GM12878 (cell line): ENCODE results near the gene COL4A4. TPM values are rescaled to one million over a fixed set of nuclear protein-coding genes. Genes with fewer than 3 reads are reported as not detected.

ENCODE experiments used
- ATAC-seq: fragments of 200-7000 bp; cut with Tn5 transposase; 3 replicates; pipeline ENCODE4 v1.9.1; 2020; ENCODE audit warnings: mild to moderate bottlenecking, moderate library complexity
- BruUV-seq: library from RNA; stranded (reverse); fragments of 400-500 nt; replicated peaks from 2 replicates; lab custom pipeline; 2021; lab: Mats Ljungman, UMichigan
- CTCF ChIA-PET: fragments of 300-600 bp; sonication (Branson Sonifier 250); formaldehyde crosslinking; extraction: SDS; loops from one replicate; lab custom pipeline; 2021; ENCODE audit warnings: inconsistent platforms; lab: Yijun Ruan, JAX
- POLR2A ChIA-PET: fragments of 350-600 bp; formaldehyde crosslinking; extraction: SDS; loops from one replicate; lab custom pipeline; 2021; ENCODE audit warnings: inconsistent platforms; lab: Charles Lee
- RAD21 ChIA-PET: fragments of 300-600 bp; sonication (Branson Sonifier 250); formaldehyde crosslinking; loops from one replicate; lab custom pipeline; 2023; ENCODE audit warnings: antibody characterized with exemption; ENCODE audit not compliant: unreplicated experiment; lab: Charles Lee
- SMC1A ChIA-PET: fragments of 300-600 bp; sonication (Branson Sonifier 250); formaldehyde crosslinking; loops from one replicate; lab custom pipeline; 2023; ENCODE audit not compliant: unreplicated experiment, uncharacterized antibody; lab: Charles Lee
- DNase-seq: peaks from one replicate; pipeline ENCODE4 v3.0.0-alpha.2; 2011; ENCODE audit warnings: low read depth, low spot score
- FAIRE-seq: peaks from 3 replicates; lab custom pipeline; 2011; peaks lifted over from hg19 to GRCh38; lab: Jason Lieb, UNC
- H2AFZ ChIP-seq: 2 replicates; pipeline ENCODE4 v1.6.0; 2011; ENCODE audit warnings: low read depth, low read length, control low read depth; ENCODE audit not compliant: control insufficient read depth
- H3K27ac ChIP-seq: 2 replicates; pipeline ENCODE4 v1.5.1; 2011; ENCODE audit warnings: control low read depth; ENCODE audit not compliant: control insufficient read depth, insufficient read depth
- H3K27me3 ChIP-seq, 2 experiments: replicated peaks in 1 of 2; 2 replicates each; pipeline versions ENCODE4 v1.6.0 to v1.6.1; 2011; ENCODE audit warnings: low read length in 1 of 2; ENCODE audit not compliant: control insufficient read depth in 2 of 2, insufficient read depth in 2 of 2
- H3K36me3 ChIP-seq, 2 experiments: 2 replicates each; pipeline ENCODE4 v1.5.1; 2011; ENCODE audit warnings: low read length in 1 of 2; ENCODE audit not compliant: control insufficient read depth in 2 of 2, insufficient read depth in 2 of 2
- H3K4me1 ChIP-seq: 2 replicates; pipeline ENCODE4 v1.6.1; 2011; ENCODE audit warnings: mild to moderate bottlenecking, low read length, moderate library complexity, mixed read lengths; ENCODE audit not compliant: control insufficient read depth, insufficient read depth
- H3K4me2 ChIP-seq: 2 replicates; pipeline ENCODE4 v1.6.0; 2011; ENCODE audit warnings: control low read depth; ENCODE audit not compliant: control insufficient read depth, insufficient read depth
- H3K4me3 ChIP-seq: fragments of 200-600 bp; sonication (generic); 2 replicates; pipeline ENCODE4 v1.5.1; 2016
- H3K79me2 ChIP-seq: 2 replicates; pipeline ENCODE4 v1.6.0; 2011; ENCODE audit warnings: low read length; ENCODE audit not compliant: control insufficient read depth, insufficient read depth
- H3K9ac ChIP-seq: 2 replicates; pipeline ENCODE4 v1.8.0; 2011; ENCODE audit warnings: low read length, control low read depth, mixed read lengths; ENCODE audit not compliant: control insufficient read depth, insufficient read depth
- H3K9me3 ChIP-seq: replicated peaks from 3 replicates; pipeline ENCODE4 v1.5.1; 2011; ENCODE audit warnings: mild to moderate bottlenecking, low read length; ENCODE audit not compliant: control insufficient read depth, insufficient read depth
- H4K20me1 ChIP-seq: 2 replicates; pipeline ENCODE4 v1.6.0; 2011; ENCODE audit not compliant: control insufficient read depth, insufficient read depth
- ATF2 ChIP-seq: IDR thresholded peaks from 2 replicates; pipeline ENCODE4 v1.6.1; 2012; ENCODE audit warnings: low read length, inconsistent platforms
- CBX5 ChIP-seq: sonication (generic); IDR thresholded peaks from 2 replicates; pipeline ENCODE4 v1.6.1; 2016; ENCODE audit warnings: low read depth, moderate library complexity, mild to moderate bottlenecking, inconsistent platforms
- FOS ChIP-seq: IDR thresholded peaks from 3 replicates; pipeline ENCODE4 v1.6.1; 2011; ENCODE audit warnings: borderline replicate concordance; ENCODE audit not compliant: insufficient read length; ENCODE audit errors: extremely low read depth
- MXI1 ChIP-seq: fragments of 150-350 bp; IDR thresholded peaks from 2 replicates; pipeline ENCODE4 v1.6.1; 2011; ENCODE audit warnings: low read depth, mild to moderate bottlenecking, inconsistent platforms, low read length, improper control_type of control experiment
- NR2C2 ChIP-seq: IDR thresholded peaks from 2 replicates; pipeline ENCODE4 v1.6.1; 2011; ENCODE audit warnings: borderline replicate concordance, low read depth; ENCODE audit not compliant: control insufficient read depth, insufficient read length
- PAX5 ChIP-seq: IDR thresholded peaks from 2 replicates; pipeline ENCODE4 v1.6.1; 2011; ENCODE audit warnings: low read depth, low read length, borderline replicate concordance
- POLR2A ChIP-seq: IDR thresholded peaks from 2 replicates; pipeline ENCODE4 v1.6.1; 2011; ENCODE audit warnings: low read depth, mild to moderate bottlenecking, low read length
- POU2F2 ChIP-seq: IDR thresholded peaks from 3 replicates; pipeline ENCODE4 v1.6.1; 2011; ENCODE audit warnings: low read depth, mild to moderate bottlenecking, low read length, borderline replicate concordance
- RCOR1 ChIP-seq: conservative IDR thresholded peaks from 2 replicates; pipeline ENCODE4 v1.6.1; 2012; ENCODE audit warnings: low read depth, low read length, improper control_type of control experiment
- SIX5 ChIP-seq: IDR thresholded peaks from 2 replicates; pipeline ENCODE4 v1.6.1; 2011; ENCODE audit warnings: mild to moderate bottlenecking, low read depth, low read length, moderate library complexity; ENCODE audit not compliant: severe bottlenecking
- SREBF1 ChIP-seq: IDR thresholded peaks from 2 replicates; pipeline ENCODE4 v1.6.1; 2012; ENCODE audit warnings: mild to moderate bottlenecking, low read length
- TARDBP ChIP-seq: IDR thresholded peaks from 2 replicates; pipeline ENCODE4 v1.6.1; 2016; ENCODE audit warnings: borderline replicate concordance
- TBL1XR1 ChIP-seq: IDR thresholded peaks from 2 replicates; pipeline ENCODE4 v1.6.1; 2012; ENCODE audit warnings: low read depth, low read length, improper control_type of control experiment
- WRNIP1 ChIP-seq: IDR thresholded peaks from 2 replicates; pipeline ENCODE4 v1.6.1; 2011; ENCODE audit warnings: low read depth, low read length, improper control_type of control experiment, borderline replicate concordance
- YY1 ChIP-seq: IDR thresholded peaks from 2 replicates; pipeline ENCODE4 v1.6.1; 2011; ENCODE audit warnings: low read depth, mild to moderate bottlenecking, low read length
- ZBED1 ChIP-seq: IDR thresholded peaks from 2 replicates; pipeline ENCODE4 v1.6.1; 2016; ENCODE audit warnings: borderline replicate concordance
- WGBS: methylation state at CpG from one replicate; pipeline ENCODE4 v1.1.6; 2016; ENCODE audit warnings: low lambda C conversion rate; ENCODE audit not compliant: insufficient replicate concordance, insufficient coverage; ENCODE audit errors: missing lambda C conversion rate; 5-methylcytosine and 5-hydroxymethylcytosine counted together
- in situ Hi-C: fragments of 300-500 bp; cut with MboI; formaldehyde crosslinking; loops from 9 replicates; pipeline ENCODE4 v1.14.3; 2018; ENCODE audit warnings: mixed read lengths
- intact Hi-C: fragments of 100-400 bp; cut with micrococcal nuclease; formaldehyde crosslinking; loops from one replicate; pipeline ENCODE4 v1.14.2; 2022; ENCODE audit not compliant: unreplicated experiment
- polyA plus RNA-seq, 11 experiments: library from polyadenylated mRNA; depleted of rRNA in 4 of 11; unstranded in 6 of 11; stranded (reverse) in 5 of 11; fragments of >200 nt; fragmentation: Nextera tagmentation in 4 of 11; fragmentation: Illumina TruSeq in 1 of 11; extraction: Ambion mirVana in 4 of 11; extraction: Trizol in 1 of 11; gene quantifications; 1 replicate in 1 of 11; 2 replicates in 10 of 11; pipeline versions ENCODE4 v1.2.1 to v1.2.3, GENCODE V29; 2011 to 2016; ENCODE audit warnings: inconsistent platforms in 2 of 11, missing spikeins in 2 of 11, low read depth in 1 of 11
- total RNA-seq, 4 experiments: library from RNA; depleted of rRNA in 3 of 4; stranded (reverse); fragments of >200 nt in 3 of 4; fragmentation: Illumina TruSeq in 1 of 4; extraction: Trizol in 1 of 4; gene quantifications; 2 replicates each; pipeline versions ENCODE4 v1.2.1 to v1.2.3, GENCODE V29; 2013 to 2021
- TF ChIP-seq, protein P1 (sequence below): fragments of 450-650 bp; IDR thresholded peaks from 2 replicates; pipeline ENCODE4 v1.6.1; 2016; ENCODE audit warnings: mild to moderate bottlenecking

COL4A4 gene
- total and polyA plus RNA-seq, 10 of the 15 experiments (the other 5 are each of a cell fraction or from before 2014, with no cell fraction given), result 0.19 to 4.0 (median 2.1) TPM

DNA sequence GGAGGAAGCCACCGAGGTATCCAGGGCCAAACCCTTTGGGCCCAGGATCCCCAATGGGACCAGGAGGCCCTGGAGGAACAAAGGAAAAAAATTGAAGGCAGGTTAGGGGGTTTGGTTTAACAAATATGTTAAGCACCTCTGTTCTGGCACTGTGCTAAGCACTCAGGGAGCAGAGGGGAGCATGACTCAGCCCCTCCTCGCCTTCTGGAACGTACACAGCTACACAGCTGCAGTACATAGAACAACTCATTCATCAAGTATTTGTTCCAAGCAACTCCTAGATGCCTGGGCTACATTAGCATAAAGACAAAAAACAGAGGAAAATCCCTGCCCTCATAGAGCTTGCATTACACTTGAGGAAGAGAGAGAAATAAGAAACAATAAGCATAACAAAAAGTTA is 153.6 kb downstream of the COL4A4 start:
- Histone ChIP-seq H4K20me1 (no peaks in the 10 kb centered on the region), H3K9ac (no peak overlapping the region), H2AFZ (no peak overlapping the region), H3K4me2 (no peak overlapping the region), H3K4me3 (no peak overlapping the region), H3K27me3 (no peaks in the 10 kb centered on the region), H3K9me3 (no peaks in the 10 kb centered on the region), H3K36me3 (no peaks in the 10 kb centered on the region), H3K4me1 (no peaks in the 10 kb centered on the region), H3K79me2 (no peaks in the 10 kb centered on the region), H3K27ac (no peak overlapping the region)
- no TSS peak for BruUV-seq
- in situ Hi-C loops (no loop called here), intact Hi-C loops (no loop called here)
- ATAC-seq, result no peak
- ChIA-PET RAD21 (no interaction called here), SMC1A (no interaction called here), CTCF (interaction anchor here (0.7 to 1.2 kb wide), 2 partner anchors 23 to 28 kb away, joined by 3 read pairs; no protein-coding TSS in a partner anchor), POLR2A (no interaction called here)
- whole genome bisulfite sequencing, result 89% methylated on average over 3 of the region's 3 CpGs
- no peak for FAIRE-seq
- DNase-seq, result no peak
- TF ChIP-seq TARDBP, result no peak
- no peak for TF ChIP-seq WRNIP1
- no peak for TF ChIP-seq MXI1
- no peak for TF ChIP-seq POU2F2
- TF ChIP-seq SIX5, result no peak
- TF ChIP-seq YY1, result no peak
- TF ChIP-seq NR2C2, result no peak
- TF ChIP-seq FOS, result no peak

DNA sequence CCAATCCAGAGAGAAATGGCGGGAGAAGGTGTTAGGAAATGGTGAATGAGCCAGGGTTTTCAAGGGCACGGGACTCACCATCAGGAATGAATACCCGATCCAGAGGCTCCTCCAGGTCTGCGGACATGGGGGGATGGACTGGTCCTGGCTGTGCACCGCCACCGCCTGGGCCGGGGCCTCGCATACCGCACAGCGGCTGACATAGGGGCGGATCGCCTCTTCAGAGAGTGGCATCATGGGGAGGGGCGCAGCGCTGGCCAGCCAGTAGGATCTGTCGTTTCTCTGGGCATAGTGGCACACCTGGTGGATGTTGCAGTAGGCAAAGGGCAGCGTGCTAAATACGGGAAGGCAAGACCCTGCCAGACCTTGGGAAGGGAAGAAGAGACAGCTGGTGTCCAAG is 156.1 kb downstream of the COL4A4 start:
- Histone ChIP-seq H4K20me1 (no peaks in the 10 kb centered on the region), H3K27ac (no peak overlapping the region), H3K4me3 (no peak overlapping the region), H3K36me3 (no peaks in the 10 kb centered on the region; a peak in 1 of 4 replicates), H3K4me2 (no peak overlapping the region), H3K9me3 (no peaks in the 10 kb centered on the region), H3K79me2 (no peaks in the 10 kb centered on the region), H3K4me1 (no peaks in the 10 kb centered on the region), H2AFZ (no peak overlapping the region), H3K9ac (no peak overlapping the region), H3K27me3 (no peaks in the 10 kb centered on the region)
- DNase-seq (no peak), FAIRE-seq (no peak), ATAC-seq (no peak)
- 93% methylated on average over 17 of the region's 17 CpGs for WGBS
- RAD21 ChIA-PET, result no interaction called here
- in situ Hi-C loops (no loop called here), intact Hi-C loops (no loop called here)
- POLR2A ChIA-PET, result no interaction called here
- TF ChIP-seq PAX5, result no peak
- no peak for TF ChIP-seq ATF2
- no peak for TF ChIP-seq ZBED1
- TF ChIP-seq POLR2A, result 0 out of 2 replicates have a peak, but pooled peaks have one; percentile 21
- no peak for TF ChIP-seq CBX5
- no peak for TF ChIP-seq SREBF1
- TF ChIP-seq RCOR1, result no peak
- TF ChIP-seq TBL1XR1, result no peak
- TF ChIP-seq, protein P1, sequence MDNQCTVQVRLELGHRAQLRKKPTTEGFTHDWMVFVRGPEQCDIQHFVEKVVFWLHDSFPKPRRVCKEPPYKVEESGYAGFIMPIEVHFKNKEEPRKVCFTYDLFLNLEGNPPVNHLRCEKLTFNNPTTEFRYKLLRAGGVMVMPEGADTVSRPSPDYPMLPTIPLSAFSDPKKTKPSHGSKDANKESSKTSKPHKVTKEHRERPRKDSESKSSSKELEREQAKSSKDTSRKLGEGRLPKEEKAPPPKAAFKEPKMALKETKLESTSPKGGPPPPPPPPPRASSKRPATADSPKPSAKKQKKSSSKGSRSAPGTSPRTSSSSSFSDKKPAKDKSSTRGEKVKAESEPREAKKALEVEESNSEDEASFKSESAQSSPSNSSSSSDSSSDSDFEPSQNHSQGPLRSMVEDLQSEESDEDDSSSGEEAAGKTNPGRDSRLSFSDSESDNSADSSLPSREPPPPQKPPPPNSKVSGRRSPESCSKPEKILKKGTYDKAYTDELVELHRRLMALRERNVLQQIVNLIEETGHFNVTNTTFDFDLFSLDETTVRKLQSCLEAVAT, result no peak
- BruUV-seq, result no TSS peak
- SMC1A ChIA-PET, result no interaction called here
- CTCF ChIA-PET, result interaction anchor here (0.8 kb wide), 1 partner anchor 187 kb away, joined by 3 read pairs; no protein-coding TSS in a partner anchor
